HepG2 (cell line): Measurements from ENCODE around the gene ZSCAN1.
A peak's percentile ranks its signal among the peaks of the same experiment; 100 is the strongest.

Experiments used
- DR1 ChIP-seq: sonication (generic); formaldehyde crosslinking; IDR thresholded peaks from 2 replicates; pipeline ENCODE4 v1.8.0; 2021; ENCODE audit warnings: mild to moderate bottlenecking, missing genetic modification reagents, inconsistent platforms
- HNRNPUL1 ChIP-seq: fragments of 200-400 bp; formaldehyde crosslinking; IDR thresholded peaks from 2 replicates; pipeline ENCODE4 v1.6.1; 2017; ENCODE audit warnings: low read depth, mild to moderate bottlenecking, low read length, moderate library complexity
- NR3C1 ChIP-seq: sonication (generic); formaldehyde crosslinking; IDR thresholded peaks from 2 replicates; pipeline ENCODE4 v1.4.0; 2020; ENCODE audit warnings: missing genetic modification reagents
- PAX8 ChIP-seq: sonication (generic); formaldehyde crosslinking; IDR thresholded peaks from 2 replicates; pipeline ENCODE4 v1.8.0; 2022; ENCODE audit warnings: mild to moderate bottlenecking, missing genetic modification reagents, borderline replicate concordance
- SKI ChIP-seq: fragments of 450-650 bp; IDR thresholded peaks from one replicate; pipeline ENCODE4 v1.6.1; 2018; ENCODE audit warnings: mild to moderate bottlenecking; ENCODE audit not compliant: partially characterized antibody
- ZNF121 ChIP-seq: sonication (generic); formaldehyde crosslinking; IDR thresholded peaks from 2 replicates; pipeline ENCODE4 v1.5.0; 2020; ENCODE audit warnings: mild to moderate bottlenecking, missing genetic modification reagents
- TF ChIP-seq, protein P1 (sequence below): sonication (generic); formaldehyde crosslinking; IDR thresholded peaks from 2 replicates; pipeline ENCODE4 v1.8.1; 2023; ENCODE audit warnings: mild to moderate bottlenecking, missing genetic modification reagents
- TF ChIP-seq, protein P2 (sequence below): sonication (generic); formaldehyde crosslinking; IDR thresholded peaks from 2 replicates; pipeline ENCODE4 v1.4.0; 2020; ENCODE audit warnings: missing genetic modification reagents
- TF ChIP-seq, protein P3 (sequence below): sonication (generic); formaldehyde crosslinking; IDR thresholded peaks from 2 replicates; pipeline ENCODE4 v1.5.0; 2020; ENCODE audit warnings: mild to moderate bottlenecking, missing genetic modification reagents, moderate library complexity
- TF ChIP-seq, protein P4 (sequence below): sonication (generic); formaldehyde crosslinking; IDR thresholded peaks from 2 replicates; pipeline ENCODE4 v1.8.0; 2023; ENCODE audit warnings: mild to moderate bottlenecking, missing genetic modification reagents

DNA sequence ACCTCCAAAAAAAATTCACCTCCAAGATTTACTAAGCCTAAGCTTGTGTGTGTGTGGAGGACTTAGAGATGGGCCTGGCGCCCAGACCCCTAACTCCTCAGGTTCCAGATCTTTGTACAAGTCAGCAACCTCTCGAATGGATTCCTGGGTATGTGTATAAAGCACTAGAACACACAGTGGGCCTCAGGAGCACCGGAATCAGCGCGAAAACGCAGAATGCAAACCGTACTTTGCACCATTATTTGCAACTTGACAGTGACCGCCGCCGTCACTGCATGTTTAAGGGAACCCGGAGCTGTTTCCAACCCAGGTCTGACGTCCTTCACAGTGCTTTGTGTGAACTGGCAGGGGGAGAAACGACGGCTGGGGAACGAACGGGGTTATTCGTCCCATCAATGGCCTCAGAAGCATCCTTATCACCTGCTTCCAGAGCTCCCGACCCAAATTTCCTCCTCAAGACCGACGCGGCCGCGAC, 31.9 kb upstream of the ZSCAN1 start:
- TF ChIP-seq NR3C1 (CRISPR knock-in tag) (no peak), HNRNPUL1 (no peak), PAX8 (CRISPR knock-in tag) (no peak), ZNF121 (peak; percentile 66; the same call in 1 of the 2 replicates), SKI (peak; percentile 35), DR1 (no peak)
- TF ChIP-seq, protein P1, sequence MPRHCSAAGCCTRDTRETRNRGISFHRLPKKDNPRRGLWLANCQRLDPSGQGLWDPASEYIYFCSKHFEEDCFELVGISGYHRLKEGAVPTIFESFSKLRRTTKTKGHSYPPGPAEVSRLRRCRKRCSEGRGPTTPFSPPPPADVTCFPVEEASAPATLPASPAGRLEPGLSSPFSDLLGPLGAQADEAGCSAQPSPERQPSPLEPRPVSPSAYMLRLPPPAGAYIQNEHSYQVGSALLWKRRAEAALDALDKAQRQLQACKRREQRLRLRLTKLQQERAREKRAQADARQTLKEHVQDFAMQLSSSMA (CRISPR knock-in tag), result no peak
- TF ChIP-seq, protein P2, sequence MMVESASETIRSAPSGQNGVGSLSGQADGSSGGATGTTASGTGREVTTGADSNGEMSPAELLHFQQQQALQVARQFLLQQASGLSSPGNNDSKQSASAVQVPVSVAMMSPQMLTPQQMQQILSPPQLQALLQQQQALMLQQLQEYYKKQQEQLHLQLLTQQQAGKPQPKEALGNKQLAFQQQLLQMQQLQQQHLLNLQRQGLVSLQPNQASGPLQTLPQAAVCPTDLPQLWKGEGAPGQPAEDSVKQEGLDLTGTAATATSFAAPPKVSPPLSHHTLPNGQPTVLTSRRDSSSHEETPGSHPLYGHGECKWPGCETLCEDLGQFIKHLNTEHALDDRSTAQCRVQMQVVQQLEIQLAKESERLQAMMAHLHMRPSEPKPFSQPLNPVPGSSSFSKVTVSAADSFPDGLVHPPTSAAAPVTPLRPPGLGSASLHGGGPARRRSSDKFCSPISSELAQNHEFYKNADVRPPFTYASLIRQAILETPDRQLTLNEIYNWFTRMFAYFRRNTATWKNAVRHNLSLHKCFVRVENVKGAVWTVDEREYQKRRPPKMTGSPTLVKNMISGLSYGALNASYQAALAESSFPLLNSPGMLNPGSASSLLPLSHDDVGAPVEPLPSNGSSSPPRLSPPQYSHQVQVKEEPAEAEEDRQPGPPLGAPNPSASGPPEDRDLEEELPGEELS (CRISPR knock-in tag), result 0 out of 2 replicates have a peak, but pooled peaks have one; percentile 23
- TF ChIP-seq, protein P3, sequence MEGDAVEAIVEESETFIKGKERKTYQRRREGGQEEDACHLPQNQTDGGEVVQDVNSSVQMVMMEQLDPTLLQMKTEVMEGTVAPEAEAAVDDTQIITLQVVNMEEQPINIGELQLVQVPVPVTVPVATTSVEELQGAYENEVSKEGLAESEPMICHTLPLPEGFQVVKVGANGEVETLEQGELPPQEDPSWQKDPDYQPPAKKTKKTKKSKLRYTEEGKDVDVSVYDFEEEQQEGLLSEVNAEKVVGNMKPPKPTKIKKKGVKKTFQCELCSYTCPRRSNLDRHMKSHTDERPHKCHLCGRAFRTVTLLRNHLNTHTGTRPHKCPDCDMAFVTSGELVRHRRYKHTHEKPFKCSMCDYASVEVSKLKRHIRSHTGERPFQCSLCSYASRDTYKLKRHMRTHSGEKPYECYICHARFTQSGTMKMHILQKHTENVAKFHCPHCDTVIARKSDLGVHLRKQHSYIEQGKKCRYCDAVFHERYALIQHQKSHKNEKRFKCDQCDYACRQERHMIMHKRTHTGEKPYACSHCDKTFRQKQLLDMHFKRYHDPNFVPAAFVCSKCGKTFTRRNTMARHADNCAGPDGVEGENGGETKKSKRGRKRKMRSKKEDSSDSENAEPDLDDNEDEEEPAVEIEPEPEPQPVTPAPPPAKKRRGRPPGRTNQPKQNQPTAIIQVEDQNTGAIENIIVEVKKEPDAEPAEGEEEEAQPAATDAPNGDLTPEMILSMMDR, result 0 out of 2 replicates have a peak, but pooled peaks have one; percentile 4
- TF ChIP-seq, protein P4, sequence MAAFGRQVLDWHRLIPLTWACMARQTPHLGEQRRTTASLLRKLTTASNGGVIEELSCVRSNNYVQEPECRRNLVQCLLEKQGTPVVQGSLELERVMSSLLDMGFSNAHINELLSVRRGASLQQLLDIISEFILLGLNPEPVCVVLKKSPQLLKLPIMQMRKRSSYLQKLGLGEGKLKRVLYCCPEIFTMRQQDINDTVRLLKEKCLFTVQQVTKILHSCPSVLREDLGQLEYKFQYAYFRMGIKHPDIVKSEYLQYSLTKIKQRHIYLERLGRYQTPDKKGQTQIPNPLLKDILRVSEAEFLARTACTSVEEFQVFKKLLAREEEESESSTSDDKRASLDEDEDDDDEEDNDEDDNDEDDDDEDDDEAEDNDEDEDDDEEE (CRISPR knock-in tag), result no peak
